Right lobe of liver (tissue), 6 donors: ENCODE measurements around the gene IL4I1. TPM values are rescaled to one million over a fixed set of nuclear protein-coding genes. Genes with fewer than 3 reads are reported as not detected.
A peak's percentile ranks its signal among the peaks of the same experiment; 100 is the strongest.

ENCODE experiments used
- ATAC-seq, 4 donors: fragments of 200-7000 bp; cut with Tn5 transposase; one replicate each; pipeline ENCODE4 v1.9.1; 2020; ENCODE audit warnings: mild to moderate bottlenecking in 4 of 4, moderate library complexity in 4 of 4
- DNase-seq, 3 donors: peaks; one replicate each; pipeline ENCODE4 v3.0.0-alpha.2; 2020
- H3K27ac ChIP-seq, 3 donors: fragments of 200-600 bp; one replicate each; pipeline ENCODE4 v1.8.0; 2022
- H3K27me3 ChIP-seq, 2 donors: fragments of 200-600 bp; one replicate each; pipeline ENCODE4 v1.8.0; 2022
- H3K36me3 ChIP-seq, 4 donors: fragments of 200-600 bp; sonication (generic) in 1 of 4; one replicate each; pipeline versions ENCODE4 v1.5.1 to v1.8.0; 2017 to 2022; ENCODE audit warnings: control low read depth in 1 of 4
- H3K4me1 ChIP-seq, 4 donors: fragments of 200-600 bp; sonication (generic) in 1 of 4; one replicate each; pipeline versions ENCODE4 v1.5.1 to v1.8.0; 2017 to 2022; ENCODE audit warnings: control low read depth in 1 of 4
- H3K4me3 ChIP-seq, 3 donors: fragments of 200-600 bp; one replicate each; pipeline ENCODE4 v1.8.0; 2022
- H3K9me3 ChIP-seq, 4 donors: fragments of 200-600 bp; sonication (generic) in 1 of 4; one replicate each; pipeline versions ENCODE4 v1.5.1 to v1.8.0; 2017 to 2022; ENCODE audit warnings: control low read depth in 1 of 4
- POLR2A ChIP-seq: fragments of 450-650 bp; IDR thresholded peaks from one replicate; pipeline ENCODE4 v1.6.1; 2017; ENCODE audit warnings: antibody characterized with exemption, mild to moderate bottlenecking
- WGBS: methylation state at CpG from one replicate; pipeline ENCODE4 v1.1.6; 2018; ENCODE audit warnings: low coverage, low lambda C conversion rate; ENCODE audit not compliant: insufficient coverage; ENCODE audit errors: missing lambda C conversion rate; 5-methylcytosine and 5-hydroxymethylcytosine counted together
- intact Hi-C, 2 donors: fragments of 100-400 bp; cut with DNase I; formaldehyde crosslinking; loops; one replicate each; pipeline versions ENCODE4 v1.11.2 to v1.14.1; 2022
- total RNA-seq, 6 experiments: library from RNA; depleted of rRNA in 2 of 6; stranded (reverse); fragments of >200 nt in 2 of 6; fragmentation: NEBNext Ultra II Directional in 3 of 6; extraction: Animal tissue kit (Norgen Biotek cat#: 25700) in 3 of 6; gene quantifications; one replicate each; pipeline versions ENCODE4 v1.1.0 to v1.2.4, GENCODE V29; 2016 to 2023
- TF ChIP-seq, protein P1 (sequence below), 4 donors: fragments of 200-600 bp in 3 of 4; fragments of 450-650 bp in 1 of 4; IDR thresholded peaks; one replicate each; pipeline versions ENCODE4 v1.5.1 to v1.8.0; 2016 to 2022; ENCODE audit warnings: antibody characterized with exemption in 4 of 4, mild to moderate bottlenecking in 2 of 4
- donor health status: DM: no; HTN: yes; CAD: no.
- donor health status: DM: no; HTN: no; CAD: no.
- donor health status: DM: no; HTN: no; CAD: no.
- donor health status: DM: no; HTN: yes; CAD: no.
- donor health status: DM: no; HTN: yes; CAD: no.

The IL4I1 gene
- total RNA-seq, 6 experiments from 2014 or later: 0.56 to 4.2 (median 1.0) TPM; not detected in 3

DNA sequence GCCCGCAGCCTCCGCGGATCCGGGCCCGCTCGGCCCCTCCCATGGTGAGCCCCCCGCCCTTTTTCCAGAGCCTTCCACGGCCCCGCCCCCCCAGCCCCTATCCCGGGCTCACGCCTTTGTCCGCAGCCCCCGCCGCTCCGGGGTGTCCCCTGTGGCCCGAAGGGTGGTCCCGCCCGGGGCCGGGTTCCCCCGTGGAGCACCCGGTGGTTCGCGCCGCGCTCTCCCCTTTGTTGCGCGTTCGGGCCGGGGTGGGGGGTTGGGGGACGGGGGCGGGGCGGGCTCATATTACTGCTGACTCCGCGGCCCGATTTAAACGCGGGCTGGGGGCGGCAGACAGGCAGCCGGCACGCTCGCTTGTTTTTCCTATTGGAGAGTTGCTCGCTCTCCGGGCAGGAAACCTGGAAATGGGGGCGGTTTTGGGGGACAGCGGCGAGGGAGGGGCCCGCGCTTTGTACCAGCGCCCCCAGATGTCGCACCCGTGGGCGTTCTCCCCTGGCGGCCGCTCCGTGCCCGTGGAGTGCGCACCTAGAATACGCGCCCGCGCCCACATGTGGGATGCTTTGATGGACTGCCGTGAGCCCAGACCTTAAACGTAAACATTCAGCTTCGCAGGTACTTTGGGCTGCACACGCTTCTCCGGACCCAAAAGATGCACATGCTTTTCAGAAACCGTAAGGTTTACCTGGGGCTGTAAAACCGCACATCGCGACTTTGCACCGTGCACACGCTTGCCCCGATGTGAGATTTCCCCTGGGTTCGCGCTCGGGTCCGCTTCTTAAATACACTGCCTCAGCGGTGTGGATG lies 45.0 kb downstream of the IL4I1 start:
- H3K36me3 ChIP-seq: peaks cover 0 to 10% (median 0%) of the 10 kb centered on the region in 4 donors
- H3K27ac ChIP-seq: peak overlapping the region; percentile 98 to 100 (median 99)
- no peaks in the 10 kb centered on the region for H3K27me3 ChIP-seq
- no peak for TF ChIP-seq POLR2A
- TF ChIP-seq, protein P1, sequence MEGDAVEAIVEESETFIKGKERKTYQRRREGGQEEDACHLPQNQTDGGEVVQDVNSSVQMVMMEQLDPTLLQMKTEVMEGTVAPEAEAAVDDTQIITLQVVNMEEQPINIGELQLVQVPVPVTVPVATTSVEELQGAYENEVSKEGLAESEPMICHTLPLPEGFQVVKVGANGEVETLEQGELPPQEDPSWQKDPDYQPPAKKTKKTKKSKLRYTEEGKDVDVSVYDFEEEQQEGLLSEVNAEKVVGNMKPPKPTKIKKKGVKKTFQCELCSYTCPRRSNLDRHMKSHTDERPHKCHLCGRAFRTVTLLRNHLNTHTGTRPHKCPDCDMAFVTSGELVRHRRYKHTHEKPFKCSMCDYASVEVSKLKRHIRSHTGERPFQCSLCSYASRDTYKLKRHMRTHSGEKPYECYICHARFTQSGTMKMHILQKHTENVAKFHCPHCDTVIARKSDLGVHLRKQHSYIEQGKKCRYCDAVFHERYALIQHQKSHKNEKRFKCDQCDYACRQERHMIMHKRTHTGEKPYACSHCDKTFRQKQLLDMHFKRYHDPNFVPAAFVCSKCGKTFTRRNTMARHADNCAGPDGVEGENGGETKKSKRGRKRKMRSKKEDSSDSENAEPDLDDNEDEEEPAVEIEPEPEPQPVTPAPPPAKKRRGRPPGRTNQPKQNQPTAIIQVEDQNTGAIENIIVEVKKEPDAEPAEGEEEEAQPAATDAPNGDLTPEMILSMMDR (IDR thresholded peaks at IDR 0.05): no peak
- ATAC-seq (peak; percentile 0 to 5 (median 4)), DNase-seq (peak; percentile 51 to 64 (median 63))
- H3K4me1 ChIP-seq: peaks cover 0 to 22% (median 6%) of the 10 kb centered on the region in 4 donors
- H3K4me3 ChIP-seq: peak overlapping the region; percentile 55 to 98 (median 91)
- 3% methylated on average over 11 of the region's 78 CpGs for WGBS
- intact Hi-C loops: no loop called here
- H3K9me3 ChIP-seq: no peaks in the 10 kb centered on the region

GRCh38 chr19:49850487-49851342 lies 46.0 kb downstream of the IL4I1 start, which contains the start of gene PTOV1:
Gene PTOV1 (plus strand): TSS chr19:49851159.
- Histone ChIP-seq H3K27me3 (no peaks in the 10 kb centered on the region), H3K9me3 (no peaks in the 10 kb centered on the region), H3K27ac (peak within 1 kb of the TSS; percentile 98 to 100 (median 99)), H3K4me3 (peak within 1 kb of the TSS; percentile 55 to 98 (median 91)), H3K36me3 (peaks cover 0 to 10% (median 0%) of the 10 kb centered on the region in 4 donors), H3K4me1 (peaks cover 0 to 22% (median 6%) of the 10 kb centered on the region in 4 donors)
- peak; percentile 83 for TF ChIP-seq POLR2A
- TF ChIP-seq, protein P1 (IDR thresholded peaks at IDR 0.05): no peak
- intact Hi-C loops: no loop called here
- 0% methylated on average over 9 of the region's 98 CpGs for WGBS
- ATAC-seq: peak; percentile 91 to 97 (median 94)
- DNase-seq: peak; percentile 93 to 94 (median 94)

DNA sequence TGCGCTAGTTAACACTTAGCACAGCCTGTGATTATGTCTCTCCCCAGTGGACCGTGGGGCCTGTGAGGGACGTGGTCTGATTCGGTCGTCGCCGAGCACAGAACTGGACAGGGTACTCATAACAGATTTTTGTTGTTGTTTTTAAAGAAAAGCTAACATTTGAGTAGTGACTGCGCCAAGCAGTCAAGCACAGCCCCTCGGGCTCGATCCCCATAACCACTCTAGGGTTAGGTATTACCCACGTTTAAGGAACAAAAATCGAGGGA lies 46.5 kb downstream of the IL4I1 start:
- Histone ChIP-seq H3K36me3 (peaks cover 0 to 7% (median 0%) of the 10 kb centered on the region in 4 donors), H3K4me3 (peak overlapping the region; percentile 55 to 98 (median 91)), H3K27me3 (no peaks in the 10 kb centered on the region), H3K9me3 (no peaks in the 10 kb centered on the region), H3K4me1 (peaks cover 0 to 22% (median 6%) of the 10 kb centered on the region in 4 donors), H3K27ac (peak overlapping the region; percentile 98 to 100 (median 99))
- no peak for TF ChIP-seq POLR2A
- TF ChIP-seq, protein P1 (IDR thresholded peaks at IDR 0.05): no peak
- WGBS: 61% methylated on average over 10 of the region's 12 CpGs
- ATAC-seq: peak in 1 of 4 donors; percentile 0
- intact Hi-C loops: no loop called here
- DNase-seq: peak in 1 of 3 donors; percentile 51

DNA sequence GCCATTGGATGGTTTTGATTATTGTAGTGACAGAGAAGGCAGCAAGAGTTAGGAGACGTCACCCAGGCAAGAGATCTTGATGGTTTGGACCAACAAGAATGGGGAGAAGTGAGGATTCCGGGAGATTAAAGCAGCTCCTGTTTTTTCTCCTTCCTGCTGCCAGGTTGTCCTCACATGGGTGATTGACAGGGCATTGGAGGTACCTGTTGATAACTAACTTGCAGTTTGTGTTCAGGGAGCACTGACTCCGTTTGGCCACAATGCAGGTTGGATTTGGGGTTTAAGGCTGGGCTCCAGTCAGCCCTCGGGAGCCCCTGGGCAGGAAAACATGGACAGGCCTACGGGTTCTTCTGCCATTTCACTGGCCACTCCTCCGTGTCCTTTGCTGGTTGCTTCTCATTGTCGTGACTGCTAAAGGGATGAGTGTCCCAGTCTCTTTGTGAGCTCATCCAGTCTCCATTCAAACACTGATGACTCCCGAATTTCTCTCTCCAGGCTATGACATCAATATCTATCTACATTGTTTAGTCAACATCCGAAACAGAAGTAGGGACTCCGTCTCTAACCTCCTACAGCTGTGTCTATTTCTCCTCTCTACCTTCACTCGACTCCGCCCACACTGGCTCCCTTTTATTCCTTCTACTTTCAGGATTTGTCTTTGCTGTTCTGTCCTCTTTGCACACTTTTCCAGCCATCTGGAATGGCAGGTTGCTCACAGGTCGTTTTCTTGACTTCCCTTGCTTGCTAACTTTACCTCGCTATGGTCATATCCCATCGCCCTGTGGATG lies 47.1 kb downstream of the IL4I1 start:
- H3K4me1 ChIP-seq: peaks cover 0 to 22% (median 6%) of the 10 kb centered on the region in 4 donors
- no peak for DNase-seq
- peak overlapping the region; percentile 55 to 98 (median 91) for H3K4me3 ChIP-seq
- no peaks in the 10 kb centered on the region for H3K9me3 ChIP-seq
- H3K27ac ChIP-seq: no peak overlapping the region
- intact Hi-C loops: no loop called here
- TF ChIP-seq, protein P1 (IDR thresholded peaks at IDR 0.05): no peak
- no peak for TF ChIP-seq POLR2A
- no peak for ATAC-seq
- 80% methylated on average over 8 of the region's 15 CpGs for WGBS
- no peaks in the 10 kb centered on the region for H3K27me3 ChIP-seq
- H3K36me3 ChIP-seq: peaks cover 0 to 3% (median 0%) of the 10 kb centered on the region in 4 donors
